G401 (cell line): ENCODE results near the gene TMC8. TPM values are rescaled to one million over a fixed set of nuclear protein-coding genes. Genes with fewer than 3 reads are reported as not detected.
A peak's percentile ranks its signal among the peaks of the same experiment; 100 is the strongest.
"Not testable (repeated sequence)": the region's sequence is repeated elsewhere in the genome, so short reads cannot be mapped to it uniquely, and the experiment has no call there.

Source experiments
- DNase-seq: peaks from one replicate; pipeline ENCODE4 v3.0.0-alpha.2; 2015; ENCODE audit warnings: low spot score
- in situ Hi-C: cut with HindIII; loops from 2 replicates; pipeline ENCODE4 v1.10.0; 2016; ENCODE audit warnings: low sequenced_read_pairs, mixed read lengths
- total RNA-seq: library from RNA; depleted of rRNA; stranded (reverse); fragments of >200 nt; shearing (Covaris generic); gene quantifications from 2 replicates; pipeline ENCODE4 v1.2.3, GENCODE V29; 2014

The TMC8 gene
- total RNA-seq, 1 experiment from 2014 or later, result 0.14 TPM

- in situ Hi-C loops, result no loop called here
- no peak for DNase-seq
Measured at GRCh38 chr17:78132767-78133178, 2.2 kb downstream of the TMC8 start.

- in situ Hi-C loops, result no loop called here
- no peak for DNase-seq
Measured at GRCh38 chr17:78133179-78133951, 2.8 kb downstream of the TMC8 start.

- in situ Hi-C loops, result no loop called here
- DNase-seq, result peak; percentile 44
Measured at GRCh38 chr17:78133971-78134898, 3.7 kb downstream of the TMC8 start.

GRCh38 chr17:78134899-78135385, 4.4 kb downstream of the TMC8 start:
- in situ Hi-C loops, result no loop called here
- no peak for DNase-seq

- DNase-seq, result no peak
- in situ Hi-C loops, result no loop called here
Measured at GRCh38 chr17:78135858-78136500, 5.4 kb downstream of the TMC8 start.

- in situ Hi-C loops, result no loop called here
- no peak for DNase-seq
Measured at GRCh38 chr17:78137392-78138203, 7.0 kb downstream of the TMC8 start.

- in situ Hi-C loops, result no loop called here
- no peak for DNase-seq
Measured at GRCh38 chr17:78138204-78139060, 7.9 kb downstream of the TMC8 start.

GRCh38 chr17:78139861-78140168, 9.2 kb downstream of the TMC8 start:
- in situ Hi-C loops, result not testable (repeated sequence)

GRCh38 chr17:78140169-78141051, 9.8 kb downstream of the TMC8 start:
- in situ Hi-C loops, result no loop called here
- DNase-seq, result peak; percentile 65

More at GRCh38 chr17:78139861-78140168, 9.2 kb downstream of the TMC8 start:
- not testable (repeated sequence) for DNase-seq

- in situ Hi-C loops, result no loop called here
Measured at GRCh38 chr17:78141437-78142118, 11.0 kb downstream of the TMC8 start.

GRCh38 chr17:78142119-78142861, 11.7 kb downstream of the TMC8 start:
- in situ Hi-C loops, result no loop called here
- DNase-seq, result no peak

More at GRCh38 chr17:78141437-78142118, 11.0 kb downstream of the TMC8 start:
- DNase-seq, result no peak

- in situ Hi-C loops, result no loop called here
- no peak for DNase-seq
Measured at GRCh38 chr17:78143214-78144146, 12.9 kb downstream of the TMC8 start.

- peak; percentile 40 for DNase-seq
Measured at GRCh38 chr17:78144147-78144719, 13.7 kb downstream of the TMC8 start.

More at GRCh38 chr17:78144147-78144719, 13.7 kb downstream of the TMC8 start:
- in situ Hi-C loops, result no loop called here
